ENCODE data around the gene IFI44L.
A peak's percentile ranks its signal among the peaks of the same experiment; 100 is the strongest.

The IFI44L gene

GRCh38 chr1:78688697-78689096, 68.4 kb downstream of the IFI44L start:
- DNase-seq (ENCODE audit: low spot score), result peak; percentile 14

- no peak for DNase-seq (ENCODE audit: low spot score)
Observed at GRCh38 chr1:78690516-78690915, 70.3 kb downstream of the IFI44L start.

GRCh38 chr1:78691995-78692747, 71.9 kb downstream of the IFI44L start:
- DNase-seq (ENCODE audit: low spot score), result no peak

Measured in Ammon's horn (tissue), 1 donor.